Stomach smooth muscle (tissue), 2 donors: ENCODE measurements around the gene CEP170B.

Experiments
- H3K27ac ChIP-seq: one replicate; pipeline ENCODE4 v1.7.0; 2013; ENCODE audit warnings: mild to moderate bottlenecking, low read length, inconsistent platforms
- H3K27me3 ChIP-seq, 2 donors: one replicate each; pipeline ENCODE4 v1.7.0; 2013; ENCODE audit warnings: low read length in 2 of 2; ENCODE audit not compliant: insufficient read depth in 2 of 2, control insufficient read depth in 1 of 2
- H3K36me3 ChIP-seq, 2 donors: one replicate each; pipeline ENCODE4 v1.7.0; 2013; ENCODE audit warnings: low read length in 2 of 2; ENCODE audit not compliant: control insufficient read depth in 2 of 2, insufficient read depth in 2 of 2
- H3K4me1 ChIP-seq: one replicate; pipeline ENCODE4 v1.7.0; 2013; ENCODE audit warnings: low read length; ENCODE audit not compliant: control insufficient read depth, insufficient read depth
- H3K4me3 ChIP-seq, 2 donors: one replicate each; pipeline ENCODE4 v1.7.0; 2013; ENCODE audit warnings: low read length in 2 of 2
- H3K9ac ChIP-seq, 2 donors: one replicate each; pipeline ENCODE4 v1.7.0; 2013; ENCODE audit warnings: low read length in 2 of 2, mild to moderate bottlenecking in 1 of 2
- H3K9me3 ChIP-seq, 2 donors: one replicate each; pipeline ENCODE4 v1.7.0; 2013; ENCODE audit warnings: low read length in 2 of 2; ENCODE audit not compliant: control insufficient read depth in 2 of 2
- donor health status: healthy.
- donor health status: Pancreatic carcinoma.

CEP170B gene

GRCh38 chr14:104874571-104875411 lies 9.7 kb downstream of the CEP170B start:
- no peak overlapping the region for H3K4me3 ChIP-seq
- H3K4me1 ChIP-seq = peaks cover 6% of the 10 kb centered on the region
- H3K9ac ChIP-seq = no peak overlapping the region

GRCh38 chr14:104875412-104875751 lies 10.3 kb downstream of the CEP170B start:
- peaks cover 6 to 7% of the 10 kb centered on the region in 2 donors for H3K36me3 ChIP-seq
- H3K27me3 ChIP-seq = no peaks in the 10 kb centered on the region
- peaks cover 6% of the 10 kb centered on the region for H3K4me1 ChIP-seq

More at GRCh38 chr14:104874571-104875411, 9.7 kb downstream of the CEP170B start:
- Histone ChIP-seq H3K36me3 (peaks cover 3 to 4% of the 10 kb centered on the region in 2 donors), H3K9me3 (no peaks in the 10 kb centered on the region), H3K27me3 (no peaks in the 10 kb centered on the region), H3K27ac (no peak overlapping the region)

GRCh38 chr14:104875811-104876210 lies 10.7 kb downstream of the CEP170B start:
- no peak overlapping the region for H3K4me3 ChIP-seq
- H3K36me3 ChIP-seq = peaks cover 10 to 11% of the 10 kb centered on the region in 2 donors

More at GRCh38 chr14:104875412-104875751, 10.3 kb downstream of the CEP170B start:
- Histone ChIP-seq H3K4me3 (no peak overlapping the region), H3K9me3 (no peaks in the 10 kb centered on the region), H3K27ac (no peak overlapping the region), H3K9ac (no peak overlapping the region)

GRCh38 chr14:104876251-104876699 lies 11.2 kb downstream of the CEP170B start:
- Histone ChIP-seq H3K4me3 (no peak overlapping the region), H3K27me3 (no peaks in the 10 kb centered on the region), H3K27ac (no peak overlapping the region), H3K9me3 (no peaks in the 10 kb centered on the region), H3K36me3 (peaks cover 11 to 13% of the 10 kb centered on the region in 2 donors), H3K4me1 (peaks cover 5% of the 10 kb centered on the region), H3K9ac (no peak overlapping the region)

More at GRCh38 chr14:104875811-104876210, 10.7 kb downstream of the CEP170B start:
- no peaks in the 10 kb centered on the region for H3K27me3 ChIP-seq
- H3K9me3 ChIP-seq = no peaks in the 10 kb centered on the region
- H3K27ac ChIP-seq = no peak overlapping the region
- H3K9ac ChIP-seq = no peak overlapping the region
- peaks cover 6% of the 10 kb centered on the region for H3K4me1 ChIP-seq

GRCh38 chr14:104877066-104877805 lies 12.2 kb downstream of the CEP170B start:
- no peaks in the 10 kb centered on the region for H3K27me3 ChIP-seq
- no peak overlapping the region for H3K9ac ChIP-seq
- no peaks in the 10 kb centered on the region for H3K9me3 ChIP-seq
- H3K36me3 ChIP-seq = peaks cover 13% of the 10 kb centered on the region in 2 donors
- no peak overlapping the region for H3K4me3 ChIP-seq
- H3K4me1 ChIP-seq = no peaks in the 10 kb centered on the region
- H3K27ac ChIP-seq = no peak overlapping the region

GRCh38 chr14:104877806-104878550 lies 12.9 kb downstream of the CEP170B start:
- Histone ChIP-seq H3K27ac (no peak overlapping the region), H3K9ac (no peak overlapping the region), H3K4me1 (no peaks in the 10 kb centered on the region), H3K36me3 (peaks cover 13% of the 10 kb centered on the region in 2 donors), H3K4me3 (no peak overlapping the region), H3K27me3 (no peaks in the 10 kb centered on the region), H3K9me3 (no peaks in the 10 kb centered on the region)

- H3K4me1 ChIP-seq = no peaks in the 10 kb centered on the region
- H3K27me3 ChIP-seq = no peaks in the 10 kb centered on the region
- no peak overlapping the region for H3K4me3 ChIP-seq
- H3K9ac ChIP-seq = no peak overlapping the region
- H3K27ac ChIP-seq = no peak overlapping the region
- no peaks in the 10 kb centered on the region for H3K9me3 ChIP-seq
- H3K36me3 ChIP-seq = peaks cover 13 to 17% of the 10 kb centered on the region in 2 donors
These were observed 13.5 kb downstream of the CEP170B start for GRCh38 chr14:104878582-104878981.

GRCh38 chr14:104879201-104879982 lies 14.3 kb downstream of the CEP170B start:
- H3K9me3 ChIP-seq = no peaks in the 10 kb centered on the region
- no peak overlapping the region for H3K4me3 ChIP-seq
- H3K36me3 ChIP-seq = peaks cover 13 to 17% of the 10 kb centered on the region in 2 donors
- no peak overlapping the region for H3K9ac ChIP-seq
- no peaks in the 10 kb centered on the region for H3K27me3 ChIP-seq
- H3K27ac ChIP-seq = no peak overlapping the region
- H3K4me1 ChIP-seq = no peaks in the 10 kb centered on the region

- no peak overlapping the region for H3K27ac ChIP-seq
- no peak overlapping the region for H3K4me3 ChIP-seq
- H3K9ac ChIP-seq = no peak overlapping the region
- H3K9me3 ChIP-seq = no peaks in the 10 kb centered on the region
- no peaks in the 10 kb centered on the region for H3K27me3 ChIP-seq
- no peaks in the 10 kb centered on the region for H3K4me1 ChIP-seq
- peaks cover 13 to 17% of the 10 kb centered on the region in 2 donors for H3K36me3 ChIP-seq
These were observed 15.0 kb downstream of the CEP170B start for GRCh38 chr14:104879983-104880565.
